Effector memory CD8-positive, alpha-beta T cell (primary cell): ENCODE results near the gene SEMA3G.

Source experiments
- ATAC-seq: fragments of 150-1000 bp; cut with Tn5 transposase; replicated peaks from 2 replicates; pipeline ENCODE4 v1.10.0; 2021; ENCODE audit warnings: mild to moderate bottlenecking, moderate library complexity
- DNase-seq, 3 experiments: peaks; one replicate each; pipeline ENCODE4 v3.0.0; 2021
- H3K27ac Mint-ChIP-seq, 2 donors: one replicate each; pipeline ENCODE4 v1.8.0; 2022; ENCODE audit warnings: mild to moderate bottlenecking in 2 of 2, mixed read lengths in 2 of 2, moderate library complexity in 2 of 2
- H3K27me3 Mint-ChIP-seq, 2 donors: one replicate each; pipeline ENCODE4 v1.8.0; 2022; ENCODE audit warnings: mixed read lengths in 2 of 2
- H3K36me3 Mint-ChIP-seq: one replicate; pipeline ENCODE4 v1.8.0; 2022; ENCODE audit warnings: mild to moderate bottlenecking, moderate library complexity, mixed read lengths; ENCODE audit not compliant: insufficient read depth
- H3K4me1 Mint-ChIP-seq, 2 donors: one replicate each; pipeline ENCODE4 v1.8.0; 2022; ENCODE audit warnings: low read depth in 2 of 2, mixed read lengths in 2 of 2
- H3K4me3 Mint-ChIP-seq, 2 donors: one replicate each; pipeline ENCODE4 v1.8.0; 2022; ENCODE audit warnings: mild to moderate bottlenecking in 2 of 2, mixed read lengths in 2 of 2, moderate library complexity in 2 of 2
- H3K9me3 Mint-ChIP-seq, 2 donors: one replicate each; pipeline ENCODE4 v1.8.0; 2022; ENCODE audit warnings: mixed read lengths in 2 of 2

The SEMA3G gene

GRCh38 chr3:52422669-52423068, 22.2 kb downstream of the SEMA3G start:
- no peak for ATAC-seq
- Mint-ChIP-seq H3K27ac (no peak overlapping the region), H3K36me3 (peaks cover 6% of the 10 kb centered on the region), H3K27me3 (no peaks in the 10 kb centered on the region), H3K4me3 (no peak overlapping the region), H3K4me1 (peaks cover 0 to 2% of the 10 kb centered on the region in 2 donors), H3K9me3 (no peaks in the 10 kb centered on the region)
- no peak for DNase-seq

GRCh38 chr3:52420388-52420787, 24.5 kb downstream of the SEMA3G start:
- no peak for ATAC-seq
- Mint-ChIP-seq H3K9me3 (no peaks in the 10 kb centered on the region), H3K27me3 (no peaks in the 10 kb centered on the region), H3K4me3 (no peak overlapping the region), H3K4me1 (peaks cover 0 to 4% of the 10 kb centered on the region in 2 donors), H3K27ac (no peak overlapping the region), H3K36me3 (peaks cover 6% of the 10 kb centered on the region)
- no peak for DNase-seq

GRCh38 chr3:52415800-52416199, 29.1 kb downstream of the SEMA3G start:
- no peak overlapping the region for H3K4me3 Mint-ChIP-seq
- H3K27ac Mint-ChIP-seq, result no peak overlapping the region
- H3K9me3 Mint-ChIP-seq, result no peaks in the 10 kb centered on the region
- ATAC-seq (no peak), DNase-seq (no peak)
- peaks cover 8% of the 10 kb centered on the region for H3K36me3 Mint-ChIP-seq
- no peaks in the 10 kb centered on the region for H3K27me3 Mint-ChIP-seq
- peaks cover 12 to 15% of the 10 kb centered on the region in 2 donors for H3K4me1 Mint-ChIP-seq

- ATAC-seq (no peak), DNase-seq (no peak)
- H3K27me3 Mint-ChIP-seq, result no peaks in the 10 kb centered on the region
- peak overlapping the region; percentile 93 to 95 for H3K4me3 Mint-ChIP-seq
- peaks cover 70% of the 10 kb centered on the region for H3K36me3 Mint-ChIP-seq
- H3K27ac Mint-ChIP-seq, result peak overlapping the region; percentile 94 to 97
- peaks cover 32% of the 10 kb centered on the region in 2 donors for H3K4me1 Mint-ChIP-seq
- no peaks in the 10 kb centered on the region for H3K9me3 Mint-ChIP-seq
These were observed 36.4 kb downstream of the SEMA3G start for GRCh38 chr3:52408466-52408865.

GRCh38 chr3:52407779-52408178, 37.1 kb downstream of the SEMA3G start:
- peak overlapping the region; percentile 94 to 97 for H3K27ac Mint-ChIP-seq
- no peaks in the 10 kb centered on the region for H3K27me3 Mint-ChIP-seq
- H3K4me3 Mint-ChIP-seq, result peak overlapping the region; percentile 93 to 95
- peaks cover 77% of the 10 kb centered on the region for H3K36me3 Mint-ChIP-seq
- ATAC-seq (no peak), DNase-seq (no peak)
- H3K4me1 Mint-ChIP-seq, result peaks cover 32% of the 10 kb centered on the region in 2 donors
- H3K9me3 Mint-ChIP-seq, result no peaks in the 10 kb centered on the region

- no peaks in the 10 kb centered on the region for H3K9me3 Mint-ChIP-seq
- peak overlapping the region in 1 of 2 donors; percentile 94 for H3K27ac Mint-ChIP-seq
- no peaks in the 10 kb centered on the region for H3K27me3 Mint-ChIP-seq
- peaks cover 30 to 32% of the 10 kb centered on the region in 2 donors for H3K4me1 Mint-ChIP-seq
- H3K4me3 Mint-ChIP-seq, result no peak overlapping the region
- DNase-seq (no peak), ATAC-seq (no peak)
- H3K36me3 Mint-ChIP-seq, result peaks cover 86% of the 10 kb centered on the region
These were observed 38.0 kb downstream of the SEMA3G start for GRCh38 chr3:52406791-52407510.

- no peak overlapping the region for H3K27ac Mint-ChIP-seq
- H3K4me1 Mint-ChIP-seq, result peaks cover 24 to 25% of the 10 kb centered on the region in 2 donors
- H3K27me3 Mint-ChIP-seq, result no peaks in the 10 kb centered on the region
- DNase-seq (no peak), ATAC-seq (no peak)
- H3K9me3 Mint-ChIP-seq, result no peaks in the 10 kb centered on the region
- no peak overlapping the region for H3K4me3 Mint-ChIP-seq
- H3K36me3 Mint-ChIP-seq, result peaks cover 92% of the 10 kb centered on the region
These were observed 38.7 kb downstream of the SEMA3G start for GRCh38 chr3:52406231-52406661.

GRCh38 chr3:52405601-52406110, 39.2 kb downstream of the SEMA3G start:
- ATAC-seq (no peak), DNase-seq (no peak)
- Mint-ChIP-seq H3K36me3 (peaks cover 89% of the 10 kb centered on the region), H3K4me3 (no peak overlapping the region), H3K9me3 (no peaks in the 10 kb centered on the region), H3K4me1 (peaks cover 20% of the 10 kb centered on the region in 2 donors), H3K27ac (no peak overlapping the region), H3K27me3 (no peaks in the 10 kb centered on the region)

GRCh38 chr3:52405066-52405465, 39.8 kb downstream of the SEMA3G start:
- ATAC-seq, result no peak
- Mint-ChIP-seq H3K36me3 (peaks cover 89% of the 10 kb centered on the region), H3K27ac (no peak overlapping the region), H3K4me1 (peaks cover 20% of the 10 kb centered on the region in 2 donors), H3K4me3 (no peak overlapping the region), H3K9me3 (no peaks in the 10 kb centered on the region), H3K27me3 (no peaks in the 10 kb centered on the region)
- no peak for DNase-seq

- Mint-ChIP-seq H3K27me3 (no peaks in the 10 kb centered on the region), H3K4me3 (no peak overlapping the region), H3K4me1 (peaks cover 20% of the 10 kb centered on the region in 2 donors), H3K9me3 (no peaks in the 10 kb centered on the region), H3K27ac (no peak overlapping the region), H3K36me3 (peaks cover 84% of the 10 kb centered on the region)
- DNase-seq (no peak), ATAC-seq (no peak)
These were observed 40.5 kb downstream of the SEMA3G start for GRCh38 chr3:52404391-52404790.

- no peak overlapping the region for H3K4me3 Mint-ChIP-seq
- H3K27me3 Mint-ChIP-seq, result no peaks in the 10 kb centered on the region
- no peak for DNase-seq
- H3K4me1 Mint-ChIP-seq, result peaks cover 17% of the 10 kb centered on the region in 2 donors
- no peak overlapping the region for H3K27ac Mint-ChIP-seq
- ATAC-seq, result no peak
- peaks cover 83% of the 10 kb centered on the region for H3K36me3 Mint-ChIP-seq
- no peaks in the 10 kb centered on the region for H3K9me3 Mint-ChIP-seq
These were observed 40.9 kb downstream of the SEMA3G start for GRCh38 chr3:52403955-52404354.

GRCh38 chr3:52403271-52403841, 41.5 kb downstream of the SEMA3G start:
- H3K36me3 Mint-ChIP-seq, result peaks cover 85% of the 10 kb centered on the region

GRCh38 chr3:52402706-52403270, 42.1 kb downstream of the SEMA3G start:
- DNase-seq, result no peak
- ATAC-seq, result no peak
- no peak overlapping the region for H3K4me3 Mint-ChIP-seq
- peak overlapping the region in 1 of 2 donors; percentile 49 for H3K27ac Mint-ChIP-seq
- no peaks in the 10 kb centered on the region for H3K9me3 Mint-ChIP-seq
- no peaks in the 10 kb centered on the region for H3K27me3 Mint-ChIP-seq
- H3K36me3 Mint-ChIP-seq, result peaks cover 80% of the 10 kb centered on the region
- H3K4me1 Mint-ChIP-seq, result peaks cover 5 to 7% of the 10 kb centered on the region in 2 donors

More at GRCh38 chr3:52403271-52403841, 41.5 kb downstream of the SEMA3G start:
- Mint-ChIP-seq H3K4me1 (peaks cover 11 to 12% of the 10 kb centered on the region in 2 donors), H3K27me3 (no peaks in the 10 kb centered on the region), H3K27ac (no peak overlapping the region), H3K4me3 (no peak overlapping the region), H3K9me3 (no peaks in the 10 kb centered on the region)
- ATAC-seq, result no peak
- no peak for DNase-seq
